Activated T-helper 1 cell treated with Interleukin-2 at 50 U/mL for 16 hours (primary cell): ENCODE measurements around the gene QKI.

ENCODE experiments used
- DNase-seq: peaks from one replicate; pipeline ENCODE4 v3.0.0-alpha.2; 2020; ENCODE audit warnings: low read depth

QKI gene

GRCh38 chr6:163620101-163620500 is 205.6 kb downstream of the QKI start:
- DNase-seq = no peak

GRCh38 chr6:163620670-163621330 is 206.3 kb downstream of the QKI start:
- DNase-seq = no peak

GRCh38 chr6:163625265-163625664 is 210.7 kb downstream of the QKI start:
- no peak for DNase-seq

GRCh38 chr6:163626073-163626867 is 211.8 kb downstream of the QKI start:
- DNase-seq = no peak

- no peak for DNase-seq
Measured at GRCh38 chr6:163627274-163628062, 212.9 kb downstream of the QKI start.
